A549 (cell line): ENCODE results near the gene DCUN1D4. TPM values are rescaled to one million over a fixed set of nuclear protein-coding genes. Genes with fewer than 3 reads are reported as not detected.

ENCODE experiments used
- ATAC-seq, 2 experiments: fragments of 200-7000 bp in 1 of 2; fragments of >200 bp in 1 of 2; cut with Nextera tagmentation in 1 of 2; cut with Tn5 transposase in 1 of 2; 3 replicates each; pipeline versions ENCODE4 v1.8.0 to v1.9.1; 2018 to 2020; ENCODE audit warnings: mild to moderate bottlenecking in 1 of 2, moderate library complexity in 1 of 2
- CTCF ChIA-PET: fragments of 300-600 bp; sonication (Branson Sonifier 250); formaldehyde crosslinking; extraction: SDS; loops from one replicate; lab custom pipeline; 2021; ENCODE audit warnings: antibody characterized with exemption, inconsistent platforms; lab: Yijun Ruan, JAX
- POLR2A ChIA-PET: fragments of 350-600 bp; formaldehyde crosslinking; extraction: SDS; loops from one replicate; lab custom pipeline; 2021; ENCODE audit warnings: antibody characterized with exemption, inconsistent platforms; lab: Yijun Ruan, JAX
- DNase-seq, 2 experiments: peaks; one replicate each; pipeline versions ENCODE4 v3.0.0 to v3.0.0-alpha.2; 2011 to 2016; ENCODE audit warnings: low read depth in 1 of 2, low spot score in 1 of 2
- FAIRE-seq: peaks from 2 replicates; lab custom pipeline; 2011; peaks lifted over from hg19 to GRCh38; lab: Jason Lieb, UNC
- H3K27ac ChIP-seq, 2 experiments: fragments of >200 bp; sonication (Bioruptor Twin); formaldehyde crosslinking; 3 replicates each; pipeline ENCODE4 v1.5.1; 2016 to 2017
- H3K4me1 ChIP-seq: fragments of >200 bp; sonication (Bioruptor Twin); formaldehyde crosslinking; 3 replicates; pipeline ENCODE4 v1.6.1; 2016
- H3K4me2 ChIP-seq: fragments of >200 bp; sonication (Bioruptor Twin); formaldehyde crosslinking; 3 replicates; pipeline ENCODE4 v1.6.1; 2016
- H3K4me3 ChIP-seq: fragments of >200 bp; sonication (Bioruptor Twin); formaldehyde crosslinking; 3 replicates; pipeline ENCODE4 v1.5.1; 2016
- H3K9me3 ChIP-seq: fragments of >200 bp; sonication (Bioruptor Twin); formaldehyde crosslinking; 3 replicates; pipeline ENCODE4 v1.6.1; 2016
- CBX2 ChIP-seq: fragments of 200-600 bp; sonication (generic); IDR thresholded peaks from 2 replicates; pipeline ENCODE4 v1.6.1; 2016; ENCODE audit warnings: low read depth, mild to moderate bottlenecking, borderline replicate concordance
- CBX8 ChIP-seq: fragments of 200-600 bp; sonication (generic); IDR thresholded peaks from 2 replicates; pipeline ENCODE4 v1.6.1; 2016
- CEBPB ChIP-seq, 2 experiments: fragments of >200 bp in 1 of 2; sonication (Bioruptor Twin) in 1 of 2; formaldehyde crosslinking in 1 of 2; IDR thresholded peaks; 2 replicates each; pipeline ENCODE4 v1.6.1; 2012 to 2016
- CHD2 ChIP-seq: fragments of 150-350 bp; IDR thresholded peaks from 2 replicates; pipeline ENCODE4 v1.6.1; 2014; ENCODE audit warnings: low read length; ENCODE audit not compliant: partially characterized antibody
- CHD4 ChIP-seq: fragments of 200-600 bp; sonication (generic); IDR thresholded peaks from 2 replicates; pipeline ENCODE4 v1.6.1; 2016; ENCODE audit warnings: antibody characterized with exemption, mild to moderate bottlenecking, borderline replicate concordance
- E2F6 ChIP-seq: IDR thresholded peaks from 2 replicates; pipeline ENCODE4 v1.6.1; 2012; ENCODE audit warnings: low read depth, borderline replicate concordance
- EHMT2 ChIP-seq: fragments of 200-600 bp; sonication (generic); IDR thresholded peaks from 2 replicates; pipeline ENCODE4 v1.6.1; 2016; ENCODE audit warnings: antibody characterized with exemption, low read depth, mild to moderate bottlenecking, moderate library complexity
- ELK1 ChIP-seq: fragments of 150-350 bp; IDR thresholded peaks from 2 replicates; pipeline ENCODE4 v1.6.1; 2014; ENCODE audit warnings: low read depth, mild to moderate bottlenecking, low read length
- EP300 ChIP-seq, 2 experiments: fragments of >200 bp; sonication (Bioruptor Twin); formaldehyde crosslinking; IDR thresholded peaks; 2 replicates in 1 of 2; 3 replicates in 1 of 2; pipeline ENCODE4 v1.6.1; 2016 to 2017
- ESRRA ChIP-seq: fragments of 150-350 bp; IDR thresholded peaks from 2 replicates; pipeline ENCODE4 v1.6.1; 2014; ENCODE audit warnings: mild to moderate bottlenecking, low read length, borderline replicate concordance
- FOSL2 ChIP-seq, 2 experiments: fragments of 450-650 bp in 1 of 2; fragments of >200 bp in 1 of 2; sonication (Bioruptor Twin) in 1 of 2; formaldehyde crosslinking; IDR thresholded peaks; 2 replicates each; pipeline versions ENCODE4 v1.5.0 to v1.6.1; 2016 to 2020; ENCODE audit warnings: mild to moderate bottlenecking in 1 of 2, moderate library complexity in 1 of 2
- FOXS1 ChIP-seq: fragments of 250-450 bp; sonication (Bioruptor Pico); IDR thresholded peaks from 2 replicates; pipeline ENCODE4 v1.5.0; 2020; ENCODE audit warnings: mild to moderate bottlenecking, moderate library complexity
- HEYL ChIP-seq: fragments of 250-450 bp; sonication (Bioruptor Pico); IDR thresholded peaks from 2 replicates; pipeline ENCODE4 v1.8.0; 2021; ENCODE audit warnings: mild to moderate bottlenecking, moderate library complexity
- HMGXB4 ChIP-seq: fragments of 250-450 bp; sonication (Bioruptor Pico); IDR thresholded peaks from 2 replicates; pipeline ENCODE4 v1.5.0; 2021; ENCODE audit warnings: mild to moderate bottlenecking, moderate library complexity, borderline replicate concordance
- HOXB13 ChIP-seq: fragments of 250-450 bp; sonication (Bioruptor Pico); IDR thresholded peaks from 2 replicates; pipeline ENCODE4 v1.5.0; 2020; ENCODE audit warnings: low read depth, mild to moderate bottlenecking, moderate library complexity
- JUN ChIP-seq, 2 experiments: fragments of >200 bp; sonication (Bioruptor Twin); formaldehyde crosslinking; IDR thresholded peaks; 2 replicates in 1 of 2; 3 replicates in 1 of 2; pipeline ENCODE4 v1.6.1; 2016 to 2017
- JUNB ChIP-seq: fragments of >200 bp; sonication (Bioruptor Twin); formaldehyde crosslinking; IDR thresholded peaks from 2 replicates; pipeline ENCODE4 v1.6.1; 2016
- MAFK ChIP-seq: fragments of 450-650 bp; IDR thresholded peaks from 2 replicates; pipeline ENCODE4 v1.6.1; 2014; ENCODE audit not compliant: partially characterized antibody
- MAX ChIP-seq: IDR thresholded peaks from 2 replicates; pipeline ENCODE4 v1.6.1; 2012
- MAZ ChIP-seq: fragments of 150-350 bp; IDR thresholded peaks from 2 replicates; pipeline ENCODE4 v1.6.1; 2014; ENCODE audit warnings: antibody characterized with exemption, low read depth, low read length, borderline replicate concordance
- NPAS2 ChIP-seq: fragments of 250-450 bp; sonication (Bioruptor Pico); IDR thresholded peaks from 2 replicates; pipeline ENCODE4 v1.8.0; 2022; ENCODE audit warnings: mild to moderate bottlenecking, moderate library complexity, borderline replicate concordance
- NR3C1 ChIP-seq: fragments of >200 bp; sonication (Bioruptor Twin); formaldehyde crosslinking; IDR thresholded peaks from 3 replicates; pipeline ENCODE4 v1.6.1; 2017
- PBX3 ChIP-seq: IDR thresholded peaks from 2 replicates; pipeline ENCODE4 v1.6.1; 2012
- PHF8 ChIP-seq: fragments of 200-600 bp; sonication (generic); IDR thresholded peaks from 2 replicates; pipeline ENCODE4 v1.6.1; 2016; ENCODE audit warnings: low read depth, mild to moderate bottlenecking, antibody characterized with exemption, moderate library complexity, borderline replicate concordance
- POLR2A ChIP-seq: IDR thresholded peaks from 2 replicates; pipeline ENCODE4 v1.6.1; 2012; ENCODE audit warnings: mild to moderate bottlenecking, low read length
- RARB ChIP-seq: fragments of 250-450 bp; sonication (Bioruptor Pico); IDR thresholded peaks from 2 replicates; pipeline ENCODE4 v1.8.0; 2021; ENCODE audit warnings: mild to moderate bottlenecking, moderate library complexity
- RFX5 ChIP-seq: fragments of 450-650 bp; IDR thresholded peaks from 2 replicates; pipeline ENCODE4 v1.7.1; 2014; ENCODE audit warnings: antibody characterized with exemption, mild to moderate bottlenecking, moderate library complexity
- TP53 ChIP-seq: fragments of 250-450 bp; sonication (Bioruptor Pico); IDR thresholded peaks from 2 replicates; pipeline ENCODE4 v1.5.0; 2021; ENCODE audit warnings: mild to moderate bottlenecking, moderate library complexity
- USF2 ChIP-seq: fragments of 450-650 bp; IDR thresholded peaks from 2 replicates; pipeline ENCODE4 v1.6.1; 2014; ENCODE audit warnings: antibody characterized with exemption
- ZFP36 ChIP-seq: fragments of 450-650 bp; IDR thresholded peaks from 2 replicates; pipeline ENCODE4 v1.6.1; 2014; ENCODE audit warnings: borderline replicate concordance; ENCODE audit not compliant: partially characterized antibody
- WGBS: methylation state at CpG from one replicate; pipeline ENCODE4 v1.1.6; 2017; ENCODE audit errors: missing lambda C conversion rate; 5-methylcytosine and 5-hydroxymethylcytosine counted together
- polyA plus RNA-seq, 4 experiments: library from polyadenylated mRNA; depleted of rRNA in 3 of 4; stranded (reverse); fragments of >200 nt; fragmentation: RNase III in 1 of 4; extraction: RNeasy Plus Mini Kit Qiagen cat#74134 plus additional on column Dnase treatment in 1 of 4; gene quantifications; 2 replicates in 3 of 4; 3 replicates in 1 of 4; pipeline ENCODE4 v1.2.3, GENCODE V29; 2011 to 2017

DCUN1D4 gene
- polyA plus RNA-seq, 2 of the 4 experiments (the other 2 are of a cell fraction), result 25.2 to 65.0 TPM

GRCh38 chr4:51942833-51943215, 99.9 kb downstream of the DCUN1D4 start:
- Histone ChIP-seq H3K9me3 (no peaks in the 10 kb centered on the region), H3K4me2 (peak overlapping the region; percentile 34; the same call in 2 of the 3 replicates), H3K27ac (no peak overlapping the region), H3K4me1 (peaks cover 6% of the 10 kb centered on the region; the same call in 1 of the 3 replicates), H3K4me3 (no peak overlapping the region)
- ChIA-PET CTCF (no interaction called here), POLR2A (no interaction called here)
- FAIRE-seq, result no peak
- WGBS, result 2% methylated on average over 2 of the region's 2 CpGs
- TF ChIP-seq JUNB (no peak), CHD2 (no peak), JUN (IDR thresholded peaks at IDR 0.05) (no peak), EHMT2 (no peak), NPAS2 (CRISPR knock-in tag) (no peak), HEYL (CRISPR knock-in tag) (no peak), HMGXB4 (CRISPR knock-in tag) (no peak), PHF8 (no peak), POLR2A (no peak), FOSL2 (IDR thresholded peaks at IDR 0.05) (no peak), FOSL2 (CRISPR knock-in tag; IDR thresholded peaks at IDR 0.05) (no peak), HOXB13 (CRISPR knock-in tag) (no peak), CHD4 (no peak), ZFP36 (no peak), NR3C1 (no peak), MAFK (no peak), FOXS1 (CRISPR knock-in tag) (no peak), TP53 (CRISPR knock-in tag) (no peak), CBX2 (no peak)
- DNase-seq, result no peak
- no peak for ATAC-seq

- no peak for FAIRE-seq
- CTCF ChIA-PET, result no interaction called here
- TF ChIP-seq MAZ (no peak), CBX8 (no peak)
- TF ChIP-seq, all 56 proteins: peak for 0
- Histone ChIP-seq H3K4me1 (peaks cover 6% of the 10 kb centered on the region; the same call in 1 of the 3 replicates), H3K27ac (no peak overlapping the region), H3K9me3 (no peaks in the 10 kb centered on the region), H3K4me3 (no peak overlapping the region), H3K4me2 (peak overlapping the region; percentile 34; the same call in 2 of the 3 replicates)
- no peak for ATAC-seq
- 25% methylated on average over 6 of the region's 6 CpGs for WGBS
- POLR2A ChIA-PET, result no interaction called here
- DNase-seq, result no peak
These were observed 100.3 kb downstream of the DCUN1D4 start for GRCh38 chr4:51943221-51943620.

GRCh38 chr4:51958199-51958968, 115.4 kb downstream of the DCUN1D4 start:
- no peak overlapping the region for H3K4me3 ChIP-seq
- TF ChIP-seq EP300 (IDR thresholded peaks at IDR 0.05) (no peak), CEBPB (IDR thresholded peaks at IDR 0.05) (no peak), RFX5 (no peak), USF2 (no peak), PHF8 (no peak), E2F6 (no peak), ELK1 (no peak), RARB (CRISPR knock-in tag) (no peak), ESRRA (no peak), MAX (no peak), TP53 (CRISPR knock-in tag) (no peak), NR3C1 (no peak), CHD2 (no peak), PBX3 (no peak)
- CTCF ChIA-PET, result no interaction called here
- whole genome bisulfite sequencing, result 49% methylated on average over 2 of the region's 2 CpGs
- POLR2A ChIA-PET, result no interaction called here
- H3K9me3 ChIP-seq, result no peaks in the 10 kb centered on the region
- no peak overlapping the region for H3K27ac ChIP-seq
- DNase-seq (no peak), ATAC-seq (no peak), FAIRE-seq (no peak)
- no peaks in the 10 kb centered on the region for H3K4me1 ChIP-seq
- H3K4me2 ChIP-seq, result no peak overlapping the region
